WERI-Rb-1 (cell line): ENCODE measurements around the gene RPL37A.

ENCODE experiments used
- DNase-seq: peaks from one replicate; pipeline ENCODE4 v3.0.0-alpha.2; 2020
- H3K27ac ChIP-seq: fragments of 250-450 bp; sonication (Bioruptor Pico); 2 replicates; pipeline ENCODE4 v1.5.1; 2020; ENCODE audit warnings: mild to moderate bottlenecking, moderate library complexity
- H3K27me3 ChIP-seq: fragments of 250-450 bp; sonication (Bioruptor Pico); 2 replicates; pipeline ENCODE4 v1.5.1; 2021; ENCODE audit warnings: mild to moderate bottlenecking, low read depth, moderate library complexity; ENCODE audit not compliant: insufficient read depth, severe bottlenecking
- H3K36me3 ChIP-seq: fragments of 250-450 bp; sonication (Bioruptor Pico); 2 replicates; pipeline ENCODE4 v1.5.1; 2020; ENCODE audit warnings: mild to moderate bottlenecking, moderate library complexity
- H3K4me3 ChIP-seq: 2 replicates; pipeline ENCODE4 v1.5.1; 2011; ENCODE audit warnings: low read depth, mild to moderate bottlenecking, control low read depth, low read length
- H3K9me3 ChIP-seq: fragments of 250-450 bp; sonication (Bioruptor Pico); 2 replicates; pipeline ENCODE4 v1.5.1; 2021; ENCODE audit warnings: mild to moderate bottlenecking, moderate library complexity; ENCODE audit not compliant: severe bottlenecking
- CTCF ChIP-seq: IDR thresholded peaks from 2 replicates; pipeline ENCODE4 v1.5.1; 2011; ENCODE audit warnings: low read depth, mild to moderate bottlenecking, control low read depth, inconsistent platforms, low read length

RPL37A gene

GRCh38 chr2:216464104-216464720, 34.4 kb upstream of the RPL37A start:
- Histone ChIP-seq H3K4me3 (no peak overlapping the region), H3K27ac (no peak overlapping the region), H3K36me3 (peaks cover 3% of the 10 kb centered on the region; the same call in 1 of the 2 replicates), H3K9me3 (no peaks in the 10 kb centered on the region), H3K27me3 (no peaks in the 10 kb centered on the region)
- no peak for DNase-seq
- no peak for TF ChIP-seq CTCF

GRCh38 chr2:216465579-216466195, 33.0 kb upstream of the RPL37A start:
- no peak overlapping the region for H3K4me3 ChIP-seq
- peaks cover 3% of the 10 kb centered on the region; the same call in 1 of the 2 replicates for H3K36me3 ChIP-seq
- no peaks in the 10 kb centered on the region for H3K9me3 ChIP-seq
- TF ChIP-seq CTCF, result no peak
- no peak for DNase-seq
- H3K27me3 ChIP-seq, result no peaks in the 10 kb centered on the region
- H3K27ac ChIP-seq, result no peak overlapping the region

GRCh38 chr2:216467845-216468244, 30.8 kb upstream of the RPL37A start:
- no peak overlapping the region for H3K27ac ChIP-seq
- TF ChIP-seq CTCF, result no peak
- H3K4me3 ChIP-seq, result no peak overlapping the region
- no peaks in the 10 kb centered on the region for H3K27me3 ChIP-seq
- DNase-seq, result no peak
- peaks cover 3% of the 10 kb centered on the region; the same call in 1 of the 2 replicates for H3K36me3 ChIP-seq
- no peaks in the 10 kb centered on the region for H3K9me3 ChIP-seq

- TF ChIP-seq CTCF, result no peak
- H3K4me3 ChIP-seq, result no peak overlapping the region
- DNase-seq, result no peak
- no peaks in the 10 kb centered on the region for H3K9me3 ChIP-seq
- H3K36me3 ChIP-seq, result peaks cover 3% of the 10 kb centered on the region; the same call in 1 of the 2 replicates
- H3K27me3 ChIP-seq, result no peaks in the 10 kb centered on the region
- H3K27ac ChIP-seq, result no peak overlapping the region
These were observed 29.0 kb upstream of the RPL37A start for GRCh38 chr2:216469661-216470060.

- H3K9me3 ChIP-seq, result no peaks in the 10 kb centered on the region
- no peaks in the 10 kb centered on the region for H3K27me3 ChIP-seq
- H3K36me3 ChIP-seq, result peaks cover 6% of the 10 kb centered on the region
- no peak for TF ChIP-seq CTCF
- no peak overlapping the region for H3K27ac ChIP-seq
- no peak overlapping the region for H3K4me3 ChIP-seq
- no peak for DNase-seq
These were observed 25.5 kb upstream of the RPL37A start for GRCh38 chr2:216473187-216473586.
